ENCODE results near the gene DSCAM. TPM values are rescaled to one million over a fixed set of nuclear protein-coding genes. Genes with fewer than 3 reads are reported as not detected.

Gene DSCAM
- total RNA-seq, 1 donor from 2014 or later = 4.4 TPM

DNA sequence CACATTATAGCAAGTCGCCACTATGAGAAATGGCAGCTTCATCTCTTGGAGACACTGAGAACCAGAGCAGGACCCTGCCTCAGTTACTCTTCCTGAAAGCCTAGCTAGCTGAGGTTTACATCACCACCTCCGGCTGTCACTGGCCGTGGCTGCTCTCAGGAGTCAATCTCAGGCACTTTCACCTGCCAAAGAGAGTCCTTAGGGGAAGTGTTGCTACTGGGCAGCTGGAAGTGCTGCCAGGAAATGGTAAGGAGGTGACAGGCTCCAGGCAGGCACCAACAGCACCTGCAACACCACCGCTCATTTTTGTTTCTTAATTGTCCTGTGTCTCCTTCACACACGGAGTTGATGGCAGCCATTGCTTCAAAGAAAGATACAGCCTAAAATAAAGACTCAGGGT lies 92.5 kb downstream of the DSCAM start:
- no peak overlapping the region for H3K27ac Mint-ChIP-seq (ENCODE audit: unreplicated experiment)
- no peak overlapping the region for H3K4me3 Mint-ChIP-seq (ENCODE audit: unreplicated experiment)
- H3K4me1 Mint-ChIP-seq (ENCODE audit: low read depth, unreplicated experiment) = no peaks in the 10 kb centered on the region

GRCh38 chr21:40753756-40754155 lies 93.2 kb downstream of the DSCAM start:
- no peaks in the 10 kb centered on the region for H3K27me3 Mint-ChIP-seq (ENCODE audit: unreplicated experiment)
- no peaks in the 10 kb centered on the region for H3K4me1 Mint-ChIP-seq (ENCODE audit: low read depth, unreplicated experiment)
- no peak for TF ChIP-seq CTCF (IDR thresholded peaks at IDR 0.05; ENCODE audit: partially characterized antibody, unreplicated experiment)
- H3K27ac Mint-ChIP-seq (ENCODE audit: unreplicated experiment) = no peak overlapping the region
- DNase-seq = no peak
- no peak overlapping the region for H3K4me3 Mint-ChIP-seq (ENCODE audit: unreplicated experiment)
- no peaks in the 10 kb centered on the region for H3K36me3 Mint-ChIP-seq (ENCODE audit: unreplicated experiment)
- H3K9me3 Mint-ChIP-seq (ENCODE audit: unreplicated experiment) = peaks cover 2% of the 10 kb centered on the region

More for the DNA sequence above, 92.5 kb downstream of the DSCAM start:
- peaks cover 2% of the 10 kb centered on the region for H3K27me3 Mint-ChIP-seq (ENCODE audit: unreplicated experiment)
- H3K9me3 Mint-ChIP-seq (ENCODE audit: unreplicated experiment) = peaks cover 5% of the 10 kb centered on the region
- no peak for TF ChIP-seq CTCF (IDR thresholded peaks at IDR 0.05; ENCODE audit: partially characterized antibody, unreplicated experiment)
- DNase-seq = no peak
- H3K36me3 Mint-ChIP-seq (ENCODE audit: unreplicated experiment) = no peaks in the 10 kb centered on the region

- H3K36me3 Mint-ChIP-seq (ENCODE audit: unreplicated experiment) = no peaks in the 10 kb centered on the region
- H3K27ac Mint-ChIP-seq (ENCODE audit: unreplicated experiment) = no peak overlapping the region
- no peak for DNase-seq
- no peaks in the 10 kb centered on the region for H3K27me3 Mint-ChIP-seq (ENCODE audit: unreplicated experiment)
- H3K9me3 Mint-ChIP-seq (ENCODE audit: unreplicated experiment) = peaks cover 2% of the 10 kb centered on the region
- H3K4me1 Mint-ChIP-seq (ENCODE audit: low read depth, unreplicated experiment) = no peaks in the 10 kb centered on the region
- no peak for TF ChIP-seq CTCF (IDR thresholded peaks at IDR 0.05; ENCODE audit: partially characterized antibody, unreplicated experiment)
- no peak overlapping the region for H3K4me3 Mint-ChIP-seq (ENCODE audit: unreplicated experiment)
These were observed 94.8 kb downstream of the DSCAM start for GRCh38 chr21:40752125-40752524.

- Mint-ChIP-seq H3K4me3 (ENCODE audit: unreplicated experiment) (no peak overlapping the region), H3K27me3 (ENCODE audit: unreplicated experiment) (no peaks in the 10 kb centered on the region), H3K4me1 (ENCODE audit: low read depth, unreplicated experiment) (no peaks in the 10 kb centered on the region), H3K27ac (ENCODE audit: unreplicated experiment) (no peak overlapping the region), H3K9me3 (ENCODE audit: unreplicated experiment) (peaks cover 2% of the 10 kb centered on the region), H3K36me3 (ENCODE audit: unreplicated experiment) (no peaks in the 10 kb centered on the region)
- TF ChIP-seq CTCF (IDR thresholded peaks at IDR 0.05; ENCODE audit: partially characterized antibody, unreplicated experiment) = no peak
- no peak for DNase-seq
These were observed 95.7 kb downstream of the DSCAM start for GRCh38 chr21:40751221-40751620.

DNA sequence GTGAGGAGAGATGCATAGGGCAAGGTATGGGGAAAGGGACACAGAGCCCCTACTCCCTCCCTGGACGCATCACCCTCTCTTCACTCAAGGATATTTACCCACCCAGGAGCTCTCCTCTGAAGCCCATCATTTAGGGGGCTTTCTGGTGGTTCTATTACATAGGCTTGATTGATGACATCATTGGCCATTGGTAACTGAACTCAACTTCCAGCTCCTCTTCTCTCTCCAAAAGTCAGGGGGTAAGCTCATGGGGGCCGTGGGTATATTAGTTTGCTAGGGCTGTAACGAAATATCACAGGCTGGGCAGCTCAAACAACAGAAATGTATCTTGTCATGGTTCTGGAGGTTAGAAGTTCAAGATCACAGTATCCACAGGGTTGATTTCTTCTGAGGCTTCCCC lies 110.8 kb downstream of the DSCAM start:
- Mint-ChIP-seq H3K4me1 (ENCODE audit: low read depth, unreplicated experiment) (no peaks in the 10 kb centered on the region), H3K27me3 (ENCODE audit: unreplicated experiment) (peaks cover 3% of the 10 kb centered on the region), H3K9me3 (ENCODE audit: unreplicated experiment) (peaks cover 1% of the 10 kb centered on the region), H3K4me3 (ENCODE audit: unreplicated experiment) (no peak overlapping the region), H3K27ac (ENCODE audit: unreplicated experiment) (no peak overlapping the region), H3K36me3 (ENCODE audit: unreplicated experiment) (no peaks in the 10 kb centered on the region)
- TF ChIP-seq CTCF (IDR thresholded peaks at IDR 0.05; ENCODE audit: partially characterized antibody, unreplicated experiment) = no peak
- DNase-seq = no peak
